AG04450 (cell line): ENCODE measurements around the gene ABR. TPM values are rescaled to one million over a fixed set of nuclear protein-coding genes. Genes with fewer than 3 reads are reported as not detected.
A peak's percentile ranks its signal among the peaks of the same experiment; 100 is the strongest.

Experiments used
- CTCF ChIA-PET: fragments of 300-600, 350-600 bp; formaldehyde crosslinking; extraction: SDS; loops from one replicate; lab custom pipeline; 2022; ENCODE audit warnings: antibody characterized with exemption, inconsistent platforms; lab: Charles Lee
- POLR2A ChIA-PET: fragments of 350-600 bp; formaldehyde crosslinking; extraction: SDS; loops from one replicate; lab custom pipeline; 2021; ENCODE audit warnings: antibody characterized with exemption, inconsistent platforms; lab: Yijun Ruan, JAX
- DNase-seq: peaks from one replicate; pipeline ENCODE4 v3.0.0-alpha.2; 2011; ENCODE audit warnings: low read depth, low spot score
- H3K27ac ChIP-seq: one replicate; pipeline ENCODE4 v1.5.1; 2012; ENCODE audit warnings: low read depth, low read length, control low read depth
- H3K27me3 ChIP-seq: one replicate; pipeline ENCODE4 v1.6.0; 2012; ENCODE audit warnings: low read length; ENCODE audit not compliant: control insufficient read depth, insufficient read depth
- H3K4me3 ChIP-seq: 2 replicates; pipeline ENCODE4 v1.5.1; 2011; ENCODE audit warnings: mild to moderate bottlenecking, low read depth, low read length, control low read depth
- H3K9me3 ChIP-seq: 2 replicates; pipeline ENCODE4 v1.5.1; 2012; ENCODE audit warnings: low read length; ENCODE audit not compliant: control insufficient read depth, insufficient read depth
- polyA plus RNA-seq: library from polyadenylated mRNA; depleted of rRNA; stranded (reverse); fragments of >200 nt; gene quantifications from 2 replicates; pipeline ENCODE4 v1.2.3, GENCODE V29; 2011
- TF ChIP-seq, protein P1 (sequence below): IDR thresholded peaks from 2 replicates; pipeline ENCODE4 v1.5.1; 2011; ENCODE audit warnings: low read depth, low read length, control low read depth, inconsistent platforms

The ABR gene
- polyA plus RNA-seq, 1 experiment = 64.3 TPM

DNA sequence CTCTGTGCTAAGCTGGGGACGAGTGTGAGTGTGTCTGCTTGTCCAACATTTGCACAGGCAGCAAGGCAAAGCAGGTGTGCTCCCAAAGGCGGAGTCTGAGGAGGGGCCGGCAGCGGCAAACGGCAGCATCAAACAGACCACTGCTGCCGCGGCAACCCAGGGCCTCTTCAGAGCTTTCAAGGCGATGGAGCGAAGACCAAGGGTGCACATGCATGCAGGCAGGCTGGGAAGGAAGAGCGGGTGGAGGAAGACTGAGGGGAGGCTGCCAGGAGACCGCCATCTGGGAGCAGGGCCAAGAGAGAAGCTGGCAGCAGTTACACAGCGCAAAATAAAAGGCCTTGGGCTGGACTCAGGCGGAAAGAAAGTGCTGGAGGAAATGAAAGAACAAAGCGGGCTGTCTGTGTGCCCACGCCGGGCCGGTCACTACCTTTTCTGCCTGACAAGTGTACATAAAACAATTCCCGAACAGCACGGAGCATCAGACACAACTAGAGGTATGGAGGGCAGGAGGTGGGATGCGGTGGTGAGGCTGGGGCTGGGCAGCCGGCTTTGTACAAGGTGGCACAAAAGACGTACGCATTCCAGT, 174.3 kb downstream of the ABR start:
- TF ChIP-seq, protein P1, sequence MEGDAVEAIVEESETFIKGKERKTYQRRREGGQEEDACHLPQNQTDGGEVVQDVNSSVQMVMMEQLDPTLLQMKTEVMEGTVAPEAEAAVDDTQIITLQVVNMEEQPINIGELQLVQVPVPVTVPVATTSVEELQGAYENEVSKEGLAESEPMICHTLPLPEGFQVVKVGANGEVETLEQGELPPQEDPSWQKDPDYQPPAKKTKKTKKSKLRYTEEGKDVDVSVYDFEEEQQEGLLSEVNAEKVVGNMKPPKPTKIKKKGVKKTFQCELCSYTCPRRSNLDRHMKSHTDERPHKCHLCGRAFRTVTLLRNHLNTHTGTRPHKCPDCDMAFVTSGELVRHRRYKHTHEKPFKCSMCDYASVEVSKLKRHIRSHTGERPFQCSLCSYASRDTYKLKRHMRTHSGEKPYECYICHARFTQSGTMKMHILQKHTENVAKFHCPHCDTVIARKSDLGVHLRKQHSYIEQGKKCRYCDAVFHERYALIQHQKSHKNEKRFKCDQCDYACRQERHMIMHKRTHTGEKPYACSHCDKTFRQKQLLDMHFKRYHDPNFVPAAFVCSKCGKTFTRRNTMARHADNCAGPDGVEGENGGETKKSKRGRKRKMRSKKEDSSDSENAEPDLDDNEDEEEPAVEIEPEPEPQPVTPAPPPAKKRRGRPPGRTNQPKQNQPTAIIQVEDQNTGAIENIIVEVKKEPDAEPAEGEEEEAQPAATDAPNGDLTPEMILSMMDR = no peak
- no peak overlapping the region for H3K27ac ChIP-seq
- ChIA-PET POLR2A (no interaction called here), CTCF (interaction anchor here (10.3 kb wide), 1 partner anchor 51 kb away, joined by 141 read pairs; no protein-coding TSS in a partner anchor)
- no peak overlapping the region for H3K4me3 ChIP-seq
- H3K27me3 ChIP-seq = no peaks in the 10 kb centered on the region
- DNase-seq = no peak
- peaks cover 3% of the 10 kb centered on the region; the same call in 1 of the 2 replicates for H3K9me3 ChIP-seq

DNA sequence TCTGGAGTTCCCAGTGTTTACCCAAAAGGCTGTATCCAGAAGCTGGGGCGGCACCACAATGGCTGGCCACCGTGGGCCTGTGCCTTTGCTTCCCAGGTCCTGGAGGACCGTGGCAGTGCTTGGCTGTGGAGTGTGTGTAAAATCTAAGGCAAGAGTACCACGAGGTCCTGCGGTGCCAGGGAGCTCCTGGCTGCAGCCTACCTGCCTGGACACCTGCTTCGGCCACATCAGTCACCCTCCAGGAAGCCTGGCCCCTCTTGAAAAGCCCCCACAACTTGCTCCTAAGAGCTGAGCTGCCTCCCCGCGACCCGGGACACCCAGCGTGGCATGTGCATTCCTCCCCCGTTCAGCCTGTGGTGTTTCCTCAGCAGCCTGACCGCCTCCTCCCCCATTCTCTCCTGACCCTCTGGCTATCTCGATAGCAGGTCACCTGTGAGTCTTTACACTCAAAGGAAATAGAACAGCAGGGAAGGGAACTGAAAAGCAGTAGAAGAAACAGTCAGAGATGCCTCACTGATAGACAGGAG, 174.9 kb downstream of the ABR start:
- Histone ChIP-seq H3K9me3 (peaks cover 3% of the 10 kb centered on the region; the same call in 1 of the 2 replicates), H3K4me3 (no peak overlapping the region), H3K27me3 (no peaks in the 10 kb centered on the region), H3K27ac (no peak overlapping the region)
- no peak for DNase-seq
- TF ChIP-seq, protein P1 = no peak
- ChIA-PET POLR2A (no interaction called here), CTCF (interaction anchor here (10.3 kb wide), 1 partner anchor 52 kb away, joined by 141 read pairs; no protein-coding TSS in a partner anchor)

DNA sequence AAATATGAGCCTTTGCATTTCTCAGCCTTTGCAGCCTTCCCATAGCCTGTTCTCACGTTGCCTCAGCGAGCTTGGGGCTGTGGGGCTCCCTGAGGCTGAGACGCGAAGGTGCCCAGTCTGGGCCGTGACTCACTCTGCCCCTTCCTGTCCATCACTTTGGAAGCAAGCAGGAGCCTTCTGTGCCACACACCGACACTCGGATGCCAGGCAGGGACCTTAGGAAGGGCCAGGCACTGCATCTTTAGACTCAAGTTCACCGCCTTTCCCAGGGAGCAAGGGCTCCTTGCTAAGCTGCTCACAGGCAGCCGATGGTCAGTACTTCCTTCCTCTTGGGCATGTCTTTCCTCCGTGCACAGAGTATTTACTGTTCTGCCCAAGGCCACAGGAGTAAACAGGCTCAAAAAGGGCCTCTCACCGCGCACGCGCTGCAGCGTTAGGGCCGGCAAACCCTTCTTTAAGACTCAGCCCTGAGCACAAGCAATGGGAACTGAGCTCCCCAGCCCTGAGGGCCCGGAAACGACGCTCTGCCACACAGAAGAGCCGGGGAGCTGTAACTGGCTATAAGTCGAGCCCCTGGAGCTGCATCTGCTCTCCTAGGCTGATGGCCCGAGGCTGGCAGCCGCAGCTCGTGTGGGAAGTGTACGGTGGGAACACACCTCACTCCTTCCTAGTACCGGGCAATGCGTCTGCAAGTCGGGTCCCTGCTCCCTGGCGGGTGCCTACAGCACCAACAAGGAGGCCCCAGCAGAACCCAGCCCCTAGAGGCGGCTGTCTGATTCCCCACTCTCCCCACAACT, 175.6 kb downstream of the ABR start:
- POLR2A ChIA-PET = no interaction called here
- H3K9me3 ChIP-seq = peaks cover 3% of the 10 kb centered on the region; the same call in 1 of the 2 replicates
- no peak overlapping the region for H3K4me3 ChIP-seq
- TF ChIP-seq, protein P1 = no peak
- no peak for DNase-seq
- peak overlapping the region; percentile 70 for H3K27ac ChIP-seq
- CTCF ChIA-PET = interaction anchor here (10.3 kb wide), 1 partner anchor 52 kb away, joined by 141 read pairs; no protein-coding TSS in a partner anchor
- H3K27me3 ChIP-seq = no peaks in the 10 kb centered on the region

DNA sequence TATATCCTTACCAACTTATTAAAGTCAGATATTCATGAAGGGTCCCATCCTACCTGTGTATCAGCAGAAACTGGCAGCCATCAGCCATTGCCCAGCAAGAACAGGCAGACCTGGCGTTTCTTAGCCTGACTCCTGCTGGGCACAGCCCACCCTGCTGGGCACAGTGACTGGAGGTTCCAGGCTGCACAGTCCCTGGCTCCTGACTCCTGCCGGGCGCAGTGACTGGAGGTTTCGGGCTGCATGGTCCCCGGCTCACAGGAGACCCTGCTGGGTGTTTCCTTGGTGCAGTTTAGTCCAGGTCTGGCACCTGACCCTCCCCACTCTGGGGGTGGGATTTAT, 176.2 kb downstream of the ABR start:
- TF ChIP-seq, protein P1 = no peak
- POLR2A ChIA-PET = interaction anchor here (1.6 to 2.5 kb wide), 2 partner anchors 44 to 52 kb away, joined by 10 to 11 read pairs; no protein-coding TSS in a partner anchor
- peak overlapping the region; percentile 70 for H3K27ac ChIP-seq
- CTCF ChIA-PET = interaction anchor here (10.3 kb wide), 1 partner anchor 53 kb away, joined by 141 read pairs; no protein-coding TSS in a partner anchor
- H3K4me3 ChIP-seq = 0 out of 2 replicates have a peak overlapping the region, but pooled peaks have one; percentile 2
- no peaks in the 10 kb centered on the region for H3K27me3 ChIP-seq
- H3K9me3 ChIP-seq = peaks cover 3% of the 10 kb centered on the region; the same call in 1 of the 2 replicates
- no peak for DNase-seq
